Skin of body (tissue), 2 donors: Measurements from ENCODE around the gene LRIT3. TPM values are rescaled to one million over a fixed set of nuclear protein-coding genes. Genes with fewer than 3 reads are reported as not detected.

Experiments used
- DNase-seq: peaks from one replicate; lab custom pipeline; 2025; lab: John Stamatoyannopoulos, UW
- total RNA-seq: library from RNA; depleted of rRNA; stranded (reverse); fragments of >200 nt; gene quantifications from one replicate; pipeline ENCODE4 v1.2.3, GENCODE V29; 2014

Gene LRIT3
- total RNA-seq = 0.10 TPM

DNA sequence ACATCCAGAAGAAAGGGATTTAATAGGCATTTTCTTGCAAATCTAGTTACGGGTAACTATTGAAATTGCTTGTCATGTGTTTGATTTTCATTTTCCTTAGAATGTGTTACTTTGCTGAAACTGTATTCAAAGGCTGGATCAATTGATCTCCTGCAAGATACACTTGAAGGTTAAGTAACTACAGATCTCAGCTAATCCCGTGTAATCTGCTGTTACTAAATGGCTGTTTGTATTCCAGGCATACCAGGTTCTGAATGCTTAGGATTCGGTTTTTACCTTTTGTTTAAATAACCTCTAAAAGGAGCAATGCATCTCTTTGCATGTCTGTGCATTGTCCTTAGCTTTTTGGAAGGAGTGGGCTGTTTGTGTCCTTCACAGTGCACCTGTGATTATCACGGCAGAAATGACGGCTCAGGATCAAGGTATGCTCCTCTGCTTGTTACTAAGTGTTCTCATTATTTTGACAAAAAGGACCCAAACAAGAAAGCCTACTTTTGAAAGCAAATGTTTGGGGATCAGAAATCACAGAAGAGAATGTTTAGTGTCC is at the start of gene LRIT3:
TSS of gene LRIT3 (plus strand) at position 212 of the 547 bp plus-strand sequence. CDS start at position 307, 95 bp downstream.
- no peak for DNase-seq

GRCh38 chr4:109798866-109799265 is 49.0 kb upstream of the LRIT3 start:
- no peak for DNase-seq

GRCh38 chr4:109801099-109801789 is 46.7 kb upstream of the LRIT3 start:
- DNase-seq = no peak

- no peak for DNase-seq
Observed at GRCh38 chr4:109801895-109802319, 46.0 kb upstream of the LRIT3 start, which contains the start of gene CFI. TSS of gene CFI (minus strand) at chr4:109801999. CDS start at chr4:109801971, 28 bp downstream.

GRCh38 chr4:109803924-109804571 is 43.9 kb upstream of the LRIT3 start:
- no peak for DNase-seq

- DNase-seq = no peak
Observed at GRCh38 chr4:109809655-109810054, 38.3 kb upstream of the LRIT3 start.

GRCh38 chr4:109810552-109811387 is 37.1 kb upstream of the LRIT3 start:
- DNase-seq = no peak

GRCh38 chr4:109811707-109812106 is 36.2 kb upstream of the LRIT3 start:
- no peak for DNase-seq

GRCh38 chr4:109815151-109816081 is 32.5 kb upstream of the LRIT3 start, which contains the start of gene GAR1:
TSS of gene GAR1 (plus strand) at chr4:109815762. CDS start at chr4:109816165, 403 bp downstream.
- DNase-seq = peak; percentile 95

DNA sequence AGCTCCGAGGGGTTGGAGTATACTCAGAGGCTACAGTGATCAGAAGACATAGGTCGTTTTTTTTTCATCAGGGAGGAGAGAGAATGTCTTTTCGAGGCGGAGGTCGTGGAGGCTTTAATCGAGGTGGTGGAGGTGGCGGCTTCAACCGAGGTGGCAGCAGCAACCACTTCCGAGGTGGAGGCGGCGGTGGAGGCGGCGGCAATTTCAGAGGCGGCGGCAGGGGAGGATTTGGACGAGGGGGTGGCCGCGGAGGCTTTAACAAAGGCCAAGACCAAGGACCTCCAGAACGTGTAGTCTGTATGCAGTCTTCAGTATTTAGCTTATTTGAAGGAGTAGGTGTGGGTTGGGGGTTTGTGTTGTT is 31.8 kb upstream of the LRIT3 start:
- DNase-seq = no peak

DNA sequence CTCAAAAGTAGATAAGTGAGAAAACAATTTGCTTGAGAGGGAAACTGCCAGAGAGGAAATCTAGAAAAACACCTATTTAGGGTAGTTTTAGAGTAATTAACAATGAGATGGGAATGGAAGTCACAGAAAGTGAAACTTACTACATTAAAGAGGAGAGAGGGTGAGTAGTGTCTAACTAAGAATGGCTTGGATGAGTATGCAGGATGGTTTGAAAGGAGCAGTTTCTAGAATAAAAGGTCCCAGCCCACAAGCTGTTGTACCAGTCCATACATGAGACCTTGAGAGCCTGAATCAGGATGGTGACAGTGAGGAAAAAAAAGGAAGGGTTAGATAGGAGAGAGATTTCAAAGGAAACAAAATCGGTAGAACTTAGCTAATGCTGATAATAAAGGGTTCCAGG is 31.0 kb upstream of the LRIT3 start:
- DNase-seq = no peak

DNA sequence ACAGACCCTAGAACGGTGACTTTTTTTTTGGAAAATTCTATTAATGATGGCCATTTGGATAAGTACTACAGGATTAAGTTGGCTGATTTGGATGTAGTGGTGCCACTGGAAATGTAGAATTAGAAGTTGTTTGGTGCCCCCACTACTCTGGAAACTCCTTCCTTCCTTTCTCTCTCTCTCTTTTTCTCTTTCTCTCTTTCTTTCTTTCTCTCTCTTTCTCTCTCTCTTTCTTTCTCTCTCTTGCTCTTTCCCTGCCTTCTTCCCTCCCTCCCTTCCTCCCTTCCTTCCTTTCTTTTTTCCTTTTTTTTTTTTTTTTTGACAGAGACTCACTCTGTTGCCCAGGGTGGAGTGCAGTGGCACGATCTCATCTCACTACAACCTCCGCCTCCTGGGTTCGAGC is 29.6 kb upstream of the LRIT3 start:
- no peak for DNase-seq

GRCh38 chr4:109820563-109820962 is 27.3 kb upstream of the LRIT3 start:
- DNase-seq = no peak

- DNase-seq = no peak
Observed at GRCh38 chr4:109821185-109821584, 26.7 kb upstream of the LRIT3 start.

DNA sequence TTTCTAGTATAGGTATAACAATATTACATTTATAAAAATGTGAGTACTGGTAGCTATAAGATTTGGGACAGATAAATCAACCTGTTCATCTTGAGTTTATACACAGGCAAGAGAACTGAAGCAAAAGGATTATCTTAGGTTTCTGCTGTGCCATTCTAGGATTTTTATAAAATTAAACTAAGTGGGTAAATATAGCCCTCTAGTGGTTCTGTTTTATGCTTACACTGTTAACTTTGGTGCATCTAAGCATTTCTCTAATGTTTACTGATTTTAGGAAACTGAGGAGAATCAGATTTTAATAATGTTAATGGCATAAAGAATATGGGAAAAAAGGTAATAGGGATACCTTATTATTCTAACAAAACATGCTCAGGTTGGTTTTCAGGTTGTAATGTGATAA is 21.2 kb upstream of the LRIT3 start:
- DNase-seq = no peak

- DNase-seq = no peak
Observed at GRCh38 chr4:109827672-109828071, 20.2 kb upstream of the LRIT3 start, which contains the start of gene RRH. TSS of gene RRH (plus strand) at chr4:109827972. CDS start at chr4:109828028, 56 bp downstream.

DNA sequence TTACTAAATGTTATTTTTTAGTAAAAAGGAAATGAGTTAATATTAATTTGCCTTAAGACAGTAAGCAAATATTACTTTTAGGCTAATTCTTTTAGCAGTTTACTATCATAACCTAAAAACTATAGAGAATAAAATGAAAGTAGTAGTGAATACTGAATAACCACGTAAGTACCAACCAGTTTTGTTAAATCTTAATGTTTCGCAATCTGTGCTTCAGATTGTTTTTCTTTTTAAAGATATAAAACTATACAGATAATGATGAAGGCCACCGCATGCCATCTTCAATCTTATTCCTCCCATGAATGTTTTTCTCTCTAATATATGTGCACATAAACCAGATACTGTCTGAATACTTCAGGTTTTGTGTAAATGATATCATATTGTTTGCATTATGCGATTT is 14.2 kb upstream of the LRIT3 start:
- DNase-seq = no peak

- no peak for DNase-seq
Observed at GRCh38 chr4:109836985-109837384, 10.9 kb upstream of the LRIT3 start.

DNA sequence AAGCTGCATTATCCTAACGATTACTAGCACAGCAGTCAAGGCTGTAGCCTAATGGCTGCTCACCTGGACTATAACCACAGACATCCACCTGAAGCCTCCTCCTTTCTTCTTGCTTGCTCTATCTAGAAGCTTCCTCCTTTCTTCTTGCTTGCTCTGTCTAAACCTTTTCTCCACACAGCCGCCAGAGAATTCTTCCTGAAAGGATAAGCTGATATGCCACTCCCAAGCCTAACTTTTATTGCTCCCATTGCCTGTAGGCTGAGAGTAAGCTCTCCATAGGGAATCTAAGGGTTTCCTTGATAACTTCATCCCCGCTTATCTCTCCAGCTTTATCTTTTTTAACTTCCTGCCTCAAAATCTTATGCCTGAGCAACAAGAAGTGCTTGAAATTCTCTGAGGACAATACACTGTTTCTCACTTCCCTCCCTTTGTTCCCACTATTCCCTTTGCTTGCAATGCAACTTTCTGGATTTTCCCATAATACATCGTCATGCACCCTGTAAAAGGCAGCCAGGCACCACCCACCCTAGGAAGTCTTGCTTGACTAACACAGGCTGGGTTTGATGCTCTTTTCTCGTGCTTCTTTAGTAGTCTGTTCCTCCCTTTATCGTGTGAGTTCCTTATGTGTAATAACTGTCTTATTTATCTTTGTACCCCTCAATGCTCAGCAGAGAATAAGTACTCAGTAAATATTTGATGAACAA is 1.4 kb upstream of the LRIT3 start:
- DNase-seq = no peak

- no peak for DNase-seq
Observed at GRCh38 chr4:109848501-109848900, 594 bp downstream of the LRIT3 start.
